ENCODE data around the gene RNF4.
A peak's percentile ranks its signal among the peaks of the same experiment; 100 is the strongest.
"Not testable (repeated sequence)": the region's sequence is repeated elsewhere in the genome, so short reads cannot be mapped to it uniquely, and the experiment has no call there.

RNF4 gene

GRCh38 chr4:2459589-2460349 is 9.1 kb upstream of the RNF4 start:
- no peak for DNase-seq

GRCh38 chr4:2461246-2461960 is 7.5 kb upstream of the RNF4 start:
- no peak for DNase-seq

- DNase-seq, result peak; percentile 66
Measured at GRCh38 chr4:2462218-2462991, 6.5 kb upstream of the RNF4 start.

GRCh38 chr4:2462992-2463762 is 5.7 kb upstream of the RNF4 start:
- DNase-seq, result no peak

- DNase-seq, result no peak
Measured at GRCh38 chr4:2465032-2465431, 3.9 kb upstream of the RNF4 start.

GRCh38 chr4:2465544-2465943 is 3.4 kb upstream of the RNF4 start:
- not testable (repeated sequence) for DNase-seq

- peak; percentile 78 for DNase-seq
Measured at GRCh38 chr4:2469192-2469984, 482 bp downstream of the RNF4 start.

- DNase-seq, result no peak
Measured at GRCh38 chr4:2470791-2471190, 1.9 kb downstream of the RNF4 start.

- no peak for DNase-seq
Measured at GRCh38 chr4:2472187-2472586, 3.3 kb downstream of the RNF4 start.

- no peak for DNase-seq
Measured at GRCh38 chr4:2478229-2478628, 9.3 kb downstream of the RNF4 start.

GRCh38 chr4:2480649-2481048 is 11.7 kb downstream of the RNF4 start:
- no peak for DNase-seq

GRCh38 chr4:2482192-2482591 is 13.3 kb downstream of the RNF4 start:
- no peak for DNase-seq

- peak; percentile 76 for DNase-seq
Measured at GRCh38 chr4:2482693-2483092, 13.8 kb downstream of the RNF4 start.

GRCh38 chr4:2483237-2483636 is 14.3 kb downstream of the RNF4 start:
- DNase-seq, result no peak

- DNase-seq, result no peak
Measured at GRCh38 chr4:2484185-2484584, 15.3 kb downstream of the RNF4 start.

- DNase-seq, result peak; percentile 67
Measured at GRCh38 chr4:2484993-2485392, 16.1 kb downstream of the RNF4 start.

GRCh38 chr4:2485956-2486355 is 17.1 kb downstream of the RNF4 start:
- no peak for DNase-seq

- DNase-seq, result no peak
Measured at GRCh38 chr4:2486981-2487380, 18.1 kb downstream of the RNF4 start.

- peak; percentile 57 for DNase-seq
Measured at GRCh38 chr4:2487632-2488031, 18.7 kb downstream of the RNF4 start.

- DNase-seq, result no peak
Measured at GRCh38 chr4:2489081-2489805, 20.3 kb downstream of the RNF4 start.

GRCh38 chr4:2489841-2490552 is 21.1 kb downstream of the RNF4 start:
- DNase-seq, result no peak

Measured in activated CD4-positive, alpha-beta T cell treated with anti-CD3 and anti-CD28 coated beads, Interleukin-2, amount 50 U/mL, for 16 hours (primary cell).